B cell (primary cell): ENCODE data around the gene HTR6. TPM values are rescaled to one million over a fixed set of nuclear protein-coding genes. Genes with fewer than 3 reads are reported as not detected.

Experiments used
- ATAC-seq: fragments of 200-7000 bp; cut with Tn5 transposase; one replicate; pipeline ENCODE4 v1.10.0; 2021; ENCODE audit warnings: low read depth, mild to moderate bottlenecking, moderate number of reproducible peaks, moderate library complexity
- CTCF ChIA-PET: fragments of 350-600 bp; sonication (Branson Sonifier 250); formaldehyde crosslinking; loops from one replicate; lab custom pipeline; 2021; ENCODE audit warnings: antibody characterized with exemption, inconsistent platforms; lab: Charles Lee
- POLR2A ChIA-PET: fragments of 350-600 bp; sonication (Branson Sonifier 250); formaldehyde crosslinking; loops from one replicate; lab custom pipeline; 2021; ENCODE audit warnings: antibody characterized with exemption; lab: Charles Lee
- DNase-seq: peaks from one replicate; pipeline ENCODE4 v3.0.0; 2013
- H2AFZ ChIP-seq: 2 replicates; pipeline ENCODE4 v1.6.1; 2012; ENCODE audit warnings: mild to moderate bottlenecking, low read depth, low read length; ENCODE audit not compliant: insufficient read depth, poor library complexity, severe bottlenecking
- H3K27ac ChIP-seq, 2 donors: 1 replicate in 1 of 2; 2 replicates in 1 of 2; pipeline ENCODE4 v1.5.1; 2012 to 2013; ENCODE audit warnings: low read length in 2 of 2, mild to moderate bottlenecking in 2 of 2, moderate library complexity in 1 of 2
- H3K27me3 ChIP-seq, 4 experiments: fragments of 200-600 bp in 1 of 4; sonication (generic) in 1 of 4; replicated peaks in 1 of 4; 1 replicate in 2 of 4; 2 replicates in 2 of 4; pipeline versions ENCODE4 v1.6.1 to v1.7.0; 2013 to 2016; ENCODE audit warnings: low read length in 3 of 4, mild to moderate bottlenecking in 2 of 4, mixed read lengths in 1 of 4, moderate library complexity in 1 of 4; ENCODE audit not compliant: insufficient read depth in 4 of 4, control insufficient read depth in 3 of 4; ENCODE audit errors: control extremely low read depth in 1 of 4
- H3K36me3 ChIP-seq, 2 experiments: replicated peaks in 1 of 2; 1 replicate in 1 of 2; 2 replicates in 1 of 2; pipeline versions ENCODE4 v1.6.1 to v1.7.1; 2013; ENCODE audit warnings: low read length in 1 of 2; ENCODE audit not compliant: insufficient read depth in 2 of 2, control insufficient read depth in 1 of 2; ENCODE audit errors: control extremely low read depth in 1 of 2, extremely low read depth in 1 of 2
- H3K4me1 ChIP-seq, 2 donors: fragments of 200-600 bp in 1 of 2; sonication (generic) in 1 of 2; 1 replicate in 1 of 2; 2 replicates in 1 of 2; pipeline versions ENCODE4 v1.5.1 to v1.6.1; 2013 to 2017; ENCODE audit warnings: low read length in 2 of 2; ENCODE audit not compliant: control insufficient read depth in 2 of 2, insufficient read depth in 2 of 2
- H3K4me2 ChIP-seq: replicated peaks from 2 replicates; pipeline ENCODE3; 2012; ENCODE audit warnings: mild to moderate bottlenecking, low read depth, low read length; ENCODE audit not compliant: poor library complexity, severe bottlenecking
- H3K4me3 ChIP-seq, 5 experiments: fragments of 200-600 bp in 1 of 5; sonication (generic) in 1 of 5; 1 replicate in 3 of 5; 2 replicates in 2 of 5; pipeline versions ENCODE4 v1.5.1 to v1.7.0; 2011 to 2016; ENCODE audit warnings: low read length in 4 of 5, mild to moderate bottlenecking in 4 of 5, low read depth in 2 of 5, control low read depth in 1 of 5, moderate library complexity in 1 of 5; ENCODE audit not compliant: insufficient read depth in 1 of 5; ENCODE audit errors: control extremely low read depth in 1 of 5, extremely low read depth in 1 of 5
- H3K79me2 ChIP-seq: fragments of 200-600 bp; sonication (generic); one replicate; pipeline ENCODE4 v1.6.0; 2016; ENCODE audit warnings: low read length; ENCODE audit not compliant: control insufficient read depth, insufficient read depth
- H3K9ac ChIP-seq: fragments of 200-600 bp; sonication (generic); 2 replicates; pipeline ENCODE4 v1.6.1; 2017; ENCODE audit warnings: mild to moderate bottlenecking, low read length, moderate library complexity
- H3K9me3 ChIP-seq, 3 donors: one replicate each; pipeline versions ENCODE4 v1.6.1 to v1.7.1; 2013; ENCODE audit warnings: low read length in 2 of 3; ENCODE audit not compliant: control insufficient read depth in 2 of 3, insufficient read depth in 1 of 3; ENCODE audit errors: control extremely low read depth in 1 of 3
- H4K20me1 ChIP-seq: 2 replicates; pipeline ENCODE4 v1.6.0; 2012; ENCODE audit warnings: mild to moderate bottlenecking, low read length; ENCODE audit not compliant: insufficient read depth, control insufficient read depth, poor library complexity, severe bottlenecking
- H3K27ac Mint-ChIP-seq: one replicate; pipeline ENCODE4 v1.8.0; 2021; ENCODE audit warnings: mixed read lengths
- H3K27me3 Mint-ChIP-seq: one replicate; pipeline ENCODE4 v1.8.0; 2021; ENCODE audit warnings: mixed read lengths
- H3K4me1 Mint-ChIP-seq: one replicate; pipeline ENCODE4 v1.8.0; 2021; ENCODE audit warnings: mixed read lengths
- H3K4me3 Mint-ChIP-seq: one replicate; pipeline ENCODE4 v1.8.0; 2021; ENCODE audit warnings: mixed read lengths
- H3K9me3 Mint-ChIP-seq: one replicate; pipeline ENCODE4 v1.8.0; 2022; ENCODE audit warnings: mixed read lengths; ENCODE audit not compliant: insufficient read depth
- CTCF ChIP-seq: fragments of 200-600 bp; IDR thresholded peaks from one replicate; pipeline ENCODE4 v1.8.0; 2022; ENCODE audit warnings: antibody characterized with exemption, mild to moderate bottlenecking
- EZH2 ChIP-seq: IDR thresholded peaks from 2 replicates; pipeline ENCODE4 v1.6.1; 2012; ENCODE audit warnings: borderline replicate concordance, low read depth, mild to moderate bottlenecking, moderate library complexity, low read length; ENCODE audit not compliant: insufficient read depth, poor library complexity, severe bottlenecking
- WGBS: methylation state at CpG from one replicate; pipeline ENCODE4 v1.1.5; 2013; ENCODE audit warnings: missing lambda C conversion rate; ENCODE audit not compliant: insufficient coverage; 5-methylcytosine and 5-hydroxymethylcytosine counted together
- intact Hi-C: fragments of 100-400 bp; cut with micrococcal nuclease; formaldehyde crosslinking; loops from one replicate; pipeline ENCODE4 v1.10.0; 2022
- polyA plus RNA-seq: library from polyadenylated mRNA; depleted of rRNA; stranded (reverse); fragments of >200 nt; gene quantifications from 2 replicates; pipeline ENCODE4 v1.2.3, GENCODE V29; 2012
- total RNA-seq, 2 donors: library from RNA; stranded (reverse); fragments of 120-200 nt in 1 of 2; gene quantifications; 1 replicate in 1 of 2; 2 replicates in 1 of 2; pipeline versions ENCODE4 v1.2.3 to v1.2.4, GENCODE V29; 2013 to 2022

Gene HTR6
- total and polyA plus RNA-seq, 2 donors (not counting 1 experiment from before 2014, with no cell fraction given): not detected

GRCh38 chr1:19668888-19669287 is 4.2 kb downstream of the HTR6 start:
- Histone ChIP-seq H3K4me3 (no peak overlapping the region), H3K27ac (no peak overlapping the region), H3K4me1 (peaks cover 13 to 18% of the 10 kb centered on the region in 2 donors), H4K20me1 (no peaks in the 10 kb centered on the region), H3K36me3 (no peaks in the 10 kb centered on the region), H3K27me3 (peaks cover 0 to 53% (median 4%) of the 10 kb centered on the region in 4 experiments), H3K4me2 (no peak overlapping the region), H3K9ac (no peak overlapping the region), H3K9me3 (peaks cover 0 to 3% (median 0%) of the 10 kb centered on the region in 3 donors), H3K79me2 (no peaks in the 10 kb centered on the region), H2AFZ (no peak overlapping the region)
- H3K4me3 Mint-ChIP-seq: no peak overlapping the region
- no peak for ATAC-seq
- H3K4me1 Mint-ChIP-seq: peaks cover 15% of the 10 kb centered on the region
- ChIA-PET POLR2A (no interaction called here), CTCF (interaction anchor here (0.9 to 1.0 kb wide), 3 partner anchors 7 to 36 kb away, joined by 3 to 4 read pairs (median 3); no protein-coding TSS in a partner anchor)
- H3K27ac Mint-ChIP-seq: no peak overlapping the region
- TF ChIP-seq CTCF (no peak), EZH2 (no peak)
- DNase-seq: no peak
- H3K27me3 Mint-ChIP-seq: peaks cover 50% of the 10 kb centered on the region
- no peaks in the 10 kb centered on the region for H3K9me3 Mint-ChIP-seq
- intact Hi-C loops: no loop called here
- 85% methylated on average over 4 of the region's 8 CpGs for WGBS

- Mint-ChIP-seq H3K4me1 (peaks cover 8% of the 10 kb centered on the region), H3K4me3 (no peak overlapping the region), H3K27me3 (peaks cover 60% of the 10 kb centered on the region), H3K27ac (no peak overlapping the region), H3K9me3 (no peaks in the 10 kb centered on the region)
- no peak overlapping the region for H2AFZ ChIP-seq
- 100% methylated on average over 1 of the region's 4 CpGs for WGBS
- H3K27me3 ChIP-seq: peaks cover 0 to 45% (median 0%) of the 10 kb centered on the region in 4 experiments
- no peak overlapping the region for H3K4me2 ChIP-seq
- H3K4me1 ChIP-seq: peaks cover 0 to 3% of the 10 kb centered on the region in 2 donors
- intact Hi-C loops: no loop called here
- DNase-seq (no peak), ATAC-seq (no peak)
- no peaks in the 10 kb centered on the region for H3K79me2 ChIP-seq
- TF ChIP-seq EZH2: no peak
- ChIA-PET POLR2A (no interaction called here), CTCF (interaction anchor here (2.6 kb wide), 1 partner anchor 10 kb away, joined by 16 read pairs; no protein-coding TSS in a partner anchor)
- H3K27ac ChIP-seq: no peak overlapping the region
- H3K9ac ChIP-seq: no peak overlapping the region
- no peaks in the 10 kb centered on the region for H3K36me3 ChIP-seq
- no peaks in the 10 kb centered on the region for H3K9me3 ChIP-seq
- H3K4me3 ChIP-seq: no peak overlapping the region
- no peaks in the 10 kb centered on the region for H4K20me1 ChIP-seq
Measured at GRCh38 chr1:19670787-19671186, 6.1 kb downstream of the HTR6 start.
